Esophagus muscularis mucosa (tissue), 4 donors: ENCODE data around the gene PRKCH. TPM values are rescaled to one million over a fixed set of nuclear protein-coding genes. Genes with fewer than 3 reads are reported as not detected.

ENCODE experiments used
- DNase-seq: peaks from one replicate; pipeline ENCODE4 v3.0.0-alpha.2; 2017; ENCODE audit errors: extremely low spot score
- H3K27ac ChIP-seq, 4 donors: fragments of 200-600 bp; sonication (generic); replicated peaks in 1 of 4; 1 replicate in 3 of 4; 2 replicates in 1 of 4; pipeline ENCODE4 v1.5.1; 2016 to 2019; ENCODE audit warnings: mild to moderate bottlenecking in 1 of 4
- H3K27me3 ChIP-seq, 4 donors: fragments of 200-600 bp; sonication (generic); one replicate each; pipeline versions ENCODE4 v1.5.1 to v1.6.0; 2016 to 2019
- H3K36me3 ChIP-seq, 4 donors: fragments of 200-600 bp; sonication (generic); one replicate each; pipeline ENCODE4 v1.5.1; 2016 to 2019
- H3K4me1 ChIP-seq, 4 donors: fragments of 200-600 bp; sonication (generic); one replicate each; pipeline ENCODE4 v1.5.1; 2016 to 2019
- H3K4me3 ChIP-seq, 4 donors: fragments of 200-600 bp; sonication (generic); 1 replicate in 2 of 4; 2 replicates in 2 of 4; pipeline ENCODE4 v1.5.1; 2016 to 2019; ENCODE audit warnings: mild to moderate bottlenecking in 4 of 4, moderate library complexity in 1 of 4
- H3K9me3 ChIP-seq, 4 donors: fragments of 200-600 bp; sonication (generic); 1 replicate in 3 of 4; 2 replicates in 1 of 4; pipeline ENCODE4 v1.5.1; 2016 to 2019
- CTCF ChIP-seq, 3 experiments: fragments of 200-600 bp in 2 of 3; fragments of 450-650 bp in 1 of 3; sonication (generic) in 2 of 3; IDR thresholded peaks; one replicate each; pipeline ENCODE4 v1.5.1; 2017 to 2019; ENCODE audit warnings: antibody characterized with exemption in 3 of 3, mild to moderate bottlenecking in 2 of 3, moderate library complexity in 1 of 3
- EP300 ChIP-seq: sonication (generic); formaldehyde crosslinking; IDR thresholded peaks from one replicate; pipeline ENCODE4 v1.6.1; 2017; ENCODE audit warnings: antibody characterized with exemption
- POLR2A ChIP-seq: fragments of 450-650 bp; IDR thresholded peaks from one replicate; pipeline ENCODE4 v1.6.1; 2017; ENCODE audit warnings: antibody characterized with exemption, moderate library complexity, mild to moderate bottlenecking, low read depth
- POLR2AphosphoS5 ChIP-seq, 2 donors: sonication (generic); formaldehyde crosslinking; IDR thresholded peaks; one replicate each; pipeline ENCODE4 v1.6.1; 2017; ENCODE audit warnings: antibody characterized with exemption in 2 of 2
- WGBS: methylation state at CpG from one replicate; pipeline ENCODE4 v1.1.5; 2018; 5-methylcytosine and 5-hydroxymethylcytosine counted together
- intact Hi-C: fragments of 100-400 bp; cut with DNase I; formaldehyde crosslinking; loops from one replicate; pipeline ENCODE4 v1.15.1; 2023
- total RNA-seq, 4 donors: library from RNA; depleted of rRNA; stranded (reverse); fragments of >200 nt; gene quantifications; one replicate each; pipeline versions ENCODE4 v1.1.0 to v1.2.1, GENCODE V29; 2016

PRKCH gene
- total RNA-seq, 4 donors from 2014 or later, result 13.3 to 67.6 (median 32.2) TPM

DNA sequence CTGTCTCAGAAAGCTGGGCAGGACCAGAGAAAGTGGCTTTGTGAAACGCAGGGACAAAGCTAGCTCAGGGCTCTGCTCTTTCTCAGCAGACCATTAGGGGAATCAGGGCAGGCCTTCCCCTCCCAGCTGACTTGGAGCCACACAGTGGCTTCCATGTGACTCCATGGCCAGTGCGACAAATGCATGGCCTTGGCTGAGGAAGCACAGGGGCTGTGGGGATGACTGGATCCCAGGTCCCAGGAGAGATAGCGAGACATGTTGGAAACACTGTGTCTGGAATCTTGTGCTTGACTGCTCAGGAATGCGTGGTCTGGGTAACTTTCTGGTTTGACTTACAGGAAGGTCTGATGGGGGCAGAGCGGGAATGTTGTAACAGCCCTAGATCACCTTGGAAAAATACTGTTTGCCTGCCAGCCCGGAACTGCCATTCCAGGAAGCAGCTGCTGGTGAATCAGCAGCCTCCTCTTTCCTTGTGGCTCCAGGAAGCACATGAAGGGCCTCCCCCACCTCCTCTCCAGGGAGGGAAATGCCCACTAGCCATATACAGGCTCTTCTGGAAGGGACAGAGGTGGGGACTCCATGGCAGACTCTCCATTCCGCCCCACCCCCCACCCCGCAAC lies 240.4 kb downstream of the PRKCH start:
- DNase-seq, result no peak
- TF ChIP-seq POLR2A (no peak), EP300 (peak; percentile 83), POLR2AphosphoS5 (IDR thresholded peaks at IDR 0.05) (peak; percentile 78 to 80), CTCF (IDR thresholded peaks at IDR 0.05) (peak in 1 of 3 experiments; percentile 26)
- Histone ChIP-seq H3K36me3 (no peaks in the 10 kb centered on the region), H3K27ac (peak overlapping the region; percentile 63 to 76 (median 68)), H3K4me3 (no peak overlapping the region), H3K4me1 (peaks cover 37 to 54% (median 44%) of the 10 kb centered on the region in 4 donors), H3K27me3 (no peaks in the 10 kb centered on the region), H3K9me3 (no peaks in the 10 kb centered on the region)
- intact Hi-C loops, result loop anchor here (5.0 kb wide), 1 partner anchor 84 kb away; no protein-coding TSS in a partner anchor
- 63% methylated on average over 6 of the region's 8 CpGs for WGBS

DNA sequence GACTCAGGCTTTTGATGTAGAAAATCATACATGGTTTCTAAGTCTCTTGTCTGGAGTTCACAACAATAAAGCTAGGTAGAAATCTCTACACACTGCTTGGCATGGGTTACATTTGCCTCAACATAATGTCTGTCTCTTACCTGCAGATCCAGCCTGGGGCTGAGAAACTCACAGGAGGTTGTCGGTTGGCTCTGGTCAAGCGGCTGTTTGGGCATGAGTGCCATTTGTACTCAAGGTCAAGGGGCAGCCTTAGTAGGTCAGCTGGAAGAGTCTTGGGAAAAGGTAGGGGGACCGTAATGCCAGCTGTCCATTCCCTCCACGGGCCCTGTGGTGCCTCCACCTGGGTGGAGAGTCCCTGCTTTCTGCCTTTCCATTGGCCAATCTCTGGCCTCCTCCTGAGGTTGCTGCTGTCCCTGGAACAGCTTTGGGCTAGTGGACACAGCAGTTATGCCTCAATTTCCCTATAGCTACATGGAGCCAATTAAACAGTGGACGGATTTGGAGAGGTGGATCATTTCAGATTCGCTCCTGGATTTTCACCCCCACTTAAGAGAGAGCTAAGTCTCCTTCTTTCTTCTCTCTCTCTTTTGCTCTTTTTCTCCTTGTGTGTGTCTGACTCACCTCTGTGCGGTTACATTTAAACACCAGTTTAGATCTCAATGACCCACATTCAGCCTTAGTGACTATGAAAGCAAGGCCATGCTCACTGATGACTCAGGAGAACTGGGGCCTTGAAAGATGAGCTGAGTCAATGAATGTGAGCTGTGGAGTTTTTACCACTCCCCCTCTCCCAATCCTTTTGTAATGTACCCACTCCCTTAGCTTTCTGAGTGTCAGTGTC lies 241.2 kb downstream of the PRKCH start:
- H3K27me3 ChIP-seq, result no peaks in the 10 kb centered on the region
- H3K36me3 ChIP-seq, result no peaks in the 10 kb centered on the region
- H3K4me1 ChIP-seq, result peaks cover 42 to 61% (median 51%) of the 10 kb centered on the region in 4 donors
- 82% methylated on average over 7 of the region's 7 CpGs for WGBS
- H3K27ac ChIP-seq, result peak overlapping the region; percentile 63 to 76 (median 68)
- no peak for DNase-seq
- H3K9me3 ChIP-seq, result no peaks in the 10 kb centered on the region
- H3K4me3 ChIP-seq, result no peak overlapping the region
- TF ChIP-seq CTCF (IDR thresholded peaks at IDR 0.05), result no peak
- TF ChIP-seq POLR2AphosphoS5 (IDR thresholded peaks at IDR 0.05), result peak in 1 of 2 donors; percentile 19
- intact Hi-C loops, result loop anchor here (5.0 kb wide), 1 partner anchor 85 kb away; no protein-coding TSS in a partner anchor

DNA sequence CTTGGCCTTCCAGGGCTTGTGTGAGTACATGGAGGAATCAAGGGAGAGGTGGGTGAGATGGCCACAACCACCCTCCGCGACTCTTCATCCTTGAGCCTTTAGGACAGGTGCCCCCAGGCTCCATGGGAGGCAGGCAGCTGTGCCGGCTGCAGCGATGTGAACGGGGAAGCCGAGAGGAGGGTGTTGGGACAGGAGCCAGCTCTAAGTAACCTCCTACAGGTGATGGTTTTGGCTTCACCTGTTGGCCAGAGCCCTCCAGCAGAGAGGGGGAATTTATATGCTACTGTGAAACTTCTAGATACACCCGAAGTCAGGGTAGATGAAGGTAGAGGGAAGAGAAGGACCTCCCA lies 241.8 kb downstream of the PRKCH start:
- DNase-seq, result no peak
- H3K4me3 ChIP-seq, result no peak overlapping the region
- H3K27ac ChIP-seq, result peak overlapping the region; percentile 6 to 76 (median 64)
- H3K4me1 ChIP-seq, result peaks cover 47 to 67% (median 57%) of the 10 kb centered on the region in 4 donors
- 93% methylated on average over 7 of the region's 7 CpGs for WGBS
- no peak for TF ChIP-seq POLR2A
- no peak for TF ChIP-seq EP300
- no peak for TF ChIP-seq POLR2AphosphoS5 (IDR thresholded peaks at IDR 0.05)
- no peak for TF ChIP-seq CTCF (IDR thresholded peaks at IDR 0.05)
- H3K9me3 ChIP-seq, result no peaks in the 10 kb centered on the region
- no peaks in the 10 kb centered on the region for H3K36me3 ChIP-seq
- intact Hi-C loops, result loop anchor here (5.0 kb wide), 1 partner anchor 86 kb away; no protein-coding TSS in a partner anchor
- H3K27me3 ChIP-seq, result no peaks in the 10 kb centered on the region

DNA sequence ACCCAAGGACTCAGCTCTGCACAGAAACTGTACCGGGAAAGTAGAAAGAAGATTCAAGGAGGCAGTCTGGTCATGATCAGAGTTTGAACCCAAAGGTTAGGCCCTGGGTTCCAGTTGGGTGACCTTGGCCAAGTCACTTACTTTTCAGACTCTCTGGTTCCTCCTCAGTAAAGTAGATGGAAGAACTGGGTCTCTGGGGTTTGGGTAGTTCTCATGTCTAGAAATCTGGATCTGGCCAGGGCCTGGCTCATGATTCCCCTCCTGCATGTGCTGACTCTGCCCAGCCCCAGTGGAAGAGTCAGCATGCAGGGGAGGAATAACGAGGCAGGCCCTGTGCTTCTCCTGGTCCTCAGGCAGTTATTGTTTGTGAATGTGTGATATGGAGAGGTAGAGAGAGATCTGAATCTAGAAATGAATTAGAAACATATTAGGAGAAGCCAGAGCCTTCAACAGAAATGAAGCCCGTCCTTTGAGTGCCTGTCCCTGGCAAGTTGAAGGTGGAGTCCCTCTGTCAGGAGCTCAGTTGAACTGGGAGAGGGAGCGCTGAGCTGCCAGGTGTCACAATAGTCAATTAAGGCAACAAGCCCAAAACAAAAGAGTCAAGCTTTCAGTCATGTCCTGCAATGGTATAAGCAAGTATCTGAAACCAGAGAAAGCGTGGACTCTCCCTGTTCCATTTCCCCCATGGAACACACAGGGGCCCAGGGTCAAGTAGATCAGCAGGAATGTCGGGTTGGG lies 242.7 kb downstream of the PRKCH start:
- 81% methylated on average over 6 of the region's 6 CpGs for WGBS
- intact Hi-C loops, result loop anchor here (5.0 kb wide), 1 partner anchor 87 kb away; no protein-coding TSS in a partner anchor
- Histone ChIP-seq H3K36me3 (no peaks in the 10 kb centered on the region), H3K27me3 (no peaks in the 10 kb centered on the region), H3K27ac (peak overlapping the region in 2 of 4 donors; percentile 63 to 76), H3K4me1 (peaks cover 52 to 76% (median 66%) of the 10 kb centered on the region in 4 donors), H3K4me3 (no peak overlapping the region), H3K9me3 (no peaks in the 10 kb centered on the region)
- no peak for DNase-seq
- TF ChIP-seq POLR2AphosphoS5 (IDR thresholded peaks at IDR 0.05) (no peak), EP300 (no peak), POLR2A (no peak), CTCF (IDR thresholded peaks at IDR 0.05) (no peak)
